NB4 (cell line): ENCODE measurements around the gene SSBP3.

Experiments
- DNase-seq: peaks from one replicate; pipeline ENCODE4 v3.0.0; 2010; ENCODE audit warnings: low read depth
- H3K4me3 ChIP-seq: one replicate; pipeline ENCODE4 v1.5.1; 2011; ENCODE audit warnings: mild to moderate bottlenecking, low read depth, low read length, moderate library complexity
- MYC ChIP-seq: IDR thresholded peaks from 2 replicates; pipeline ENCODE4 v1.6.1; 2011; ENCODE audit warnings: low read depth, low read length
- POLR2A ChIP-seq: IDR thresholded peaks from 2 replicates; pipeline ENCODE4 v1.6.1; 2011; ENCODE audit warnings: mild to moderate bottlenecking; ENCODE audit not compliant: insufficient read length; ENCODE audit errors: extremely low read depth
- TF ChIP-seq, protein P1 (sequence below): IDR thresholded peaks from 2 replicates; pipeline ENCODE4 v1.6.1; 2011; ENCODE audit warnings: low read depth, low read length
- TF ChIP-seq, protein P2 (sequence below): IDR thresholded peaks from one replicate; pipeline ENCODE4 v1.5.1; 2012; ENCODE audit warnings: low read depth, low read length

Gene SSBP3

DNA sequence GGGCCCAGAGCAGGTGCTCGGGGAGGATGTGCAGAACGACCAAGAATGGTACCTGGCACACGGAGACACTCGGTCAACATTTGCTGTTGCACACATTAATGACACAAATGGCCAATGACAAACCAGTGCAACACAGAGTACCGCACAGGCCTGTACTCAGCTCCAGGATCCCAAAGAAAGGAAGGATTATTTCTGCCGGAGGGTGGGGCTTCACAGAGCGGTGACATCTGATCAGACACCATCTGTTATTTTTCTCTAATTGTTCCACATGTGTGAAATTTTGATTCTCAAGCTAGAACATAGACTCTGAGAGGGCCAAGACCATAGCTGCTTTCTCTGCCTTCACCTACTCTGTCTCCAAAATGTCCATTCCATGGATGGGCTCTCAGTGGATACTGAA, 105.8 kb downstream of the SSBP3 start:
- TF ChIP-seq, protein P1, sequence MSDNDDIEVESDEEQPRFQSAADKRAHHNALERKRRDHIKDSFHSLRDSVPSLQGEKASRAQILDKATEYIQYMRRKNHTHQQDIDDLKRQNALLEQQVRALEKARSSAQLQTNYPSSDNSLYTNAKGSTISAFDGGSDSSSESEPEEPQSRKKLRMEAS = no peak
- no peak for DNase-seq

DNA sequence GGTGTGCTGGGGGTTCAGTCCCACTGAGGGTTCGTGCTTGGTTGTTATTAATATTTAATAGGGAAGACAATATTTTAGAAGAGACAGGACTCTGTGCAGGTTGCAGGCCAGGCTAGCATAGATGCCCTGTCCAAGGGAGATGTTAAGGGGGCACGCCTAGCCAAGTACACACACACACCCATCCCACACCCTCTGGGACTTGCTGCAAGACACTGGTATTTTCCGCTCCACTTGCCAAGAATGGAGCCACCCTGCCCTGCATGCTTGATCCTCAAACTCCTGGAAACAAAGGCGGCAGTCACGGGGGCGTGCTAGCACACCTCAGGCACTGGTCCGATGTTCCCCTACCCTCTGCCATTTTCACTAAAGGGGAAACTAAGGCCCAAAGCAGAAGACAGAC, 107.2 kb downstream of the SSBP3 start:
- DNase-seq = no peak
- TF ChIP-seq, protein P2, sequence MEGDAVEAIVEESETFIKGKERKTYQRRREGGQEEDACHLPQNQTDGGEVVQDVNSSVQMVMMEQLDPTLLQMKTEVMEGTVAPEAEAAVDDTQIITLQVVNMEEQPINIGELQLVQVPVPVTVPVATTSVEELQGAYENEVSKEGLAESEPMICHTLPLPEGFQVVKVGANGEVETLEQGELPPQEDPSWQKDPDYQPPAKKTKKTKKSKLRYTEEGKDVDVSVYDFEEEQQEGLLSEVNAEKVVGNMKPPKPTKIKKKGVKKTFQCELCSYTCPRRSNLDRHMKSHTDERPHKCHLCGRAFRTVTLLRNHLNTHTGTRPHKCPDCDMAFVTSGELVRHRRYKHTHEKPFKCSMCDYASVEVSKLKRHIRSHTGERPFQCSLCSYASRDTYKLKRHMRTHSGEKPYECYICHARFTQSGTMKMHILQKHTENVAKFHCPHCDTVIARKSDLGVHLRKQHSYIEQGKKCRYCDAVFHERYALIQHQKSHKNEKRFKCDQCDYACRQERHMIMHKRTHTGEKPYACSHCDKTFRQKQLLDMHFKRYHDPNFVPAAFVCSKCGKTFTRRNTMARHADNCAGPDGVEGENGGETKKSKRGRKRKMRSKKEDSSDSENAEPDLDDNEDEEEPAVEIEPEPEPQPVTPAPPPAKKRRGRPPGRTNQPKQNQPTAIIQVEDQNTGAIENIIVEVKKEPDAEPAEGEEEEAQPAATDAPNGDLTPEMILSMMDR = no peak
- TF ChIP-seq POLR2A (no peak), MYC (no peak)
- TF ChIP-seq, protein P1 = no peak
- H3K4me3 ChIP-seq = no peak overlapping the region

More for the DNA sequence above, 105.8 kb downstream of the SSBP3 start:
- no peak overlapping the region for H3K4me3 ChIP-seq

DNA sequence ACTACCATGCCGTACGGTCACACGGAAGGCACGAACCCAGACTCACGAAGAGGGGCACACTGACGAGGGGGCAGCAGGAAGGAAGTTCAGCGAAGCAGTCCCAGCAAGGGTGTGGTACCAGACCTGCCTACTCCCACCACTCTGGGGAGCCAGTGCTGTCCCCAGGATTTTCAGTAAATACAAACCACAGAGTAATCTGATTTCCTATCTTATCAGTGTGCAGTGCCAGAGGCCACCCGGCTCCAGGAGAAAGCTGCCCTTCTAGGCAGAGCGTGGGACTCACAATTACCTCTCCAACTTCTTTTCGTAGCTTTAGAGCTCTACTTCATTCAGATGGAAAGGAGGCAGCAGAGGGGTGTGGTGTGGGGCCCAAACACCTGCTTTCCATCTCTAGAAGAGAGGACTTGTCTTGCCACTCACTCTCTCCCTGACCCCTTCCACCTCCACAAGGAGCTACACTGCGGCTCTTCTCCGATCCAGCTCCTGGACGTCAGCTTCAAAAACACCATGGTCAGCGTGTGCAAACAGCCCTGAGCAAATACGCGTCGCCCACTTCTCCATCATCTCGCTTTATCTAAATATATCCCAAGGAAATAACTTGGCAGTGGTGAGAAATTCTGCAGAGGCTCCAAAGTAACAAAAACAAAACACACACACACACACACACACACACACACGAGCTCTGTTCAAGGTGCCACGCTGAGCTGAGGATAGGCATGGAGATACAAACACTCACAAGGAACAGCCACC, 107.7 kb downstream of the SSBP3 start:
- DNase-seq = no peak
- no peak overlapping the region for H3K4me3 ChIP-seq
- TF ChIP-seq, protein P2 = no peak
- TF ChIP-seq, protein P1 = no peak
- TF ChIP-seq POLR2A (no peak), MYC (no peak)

DNA sequence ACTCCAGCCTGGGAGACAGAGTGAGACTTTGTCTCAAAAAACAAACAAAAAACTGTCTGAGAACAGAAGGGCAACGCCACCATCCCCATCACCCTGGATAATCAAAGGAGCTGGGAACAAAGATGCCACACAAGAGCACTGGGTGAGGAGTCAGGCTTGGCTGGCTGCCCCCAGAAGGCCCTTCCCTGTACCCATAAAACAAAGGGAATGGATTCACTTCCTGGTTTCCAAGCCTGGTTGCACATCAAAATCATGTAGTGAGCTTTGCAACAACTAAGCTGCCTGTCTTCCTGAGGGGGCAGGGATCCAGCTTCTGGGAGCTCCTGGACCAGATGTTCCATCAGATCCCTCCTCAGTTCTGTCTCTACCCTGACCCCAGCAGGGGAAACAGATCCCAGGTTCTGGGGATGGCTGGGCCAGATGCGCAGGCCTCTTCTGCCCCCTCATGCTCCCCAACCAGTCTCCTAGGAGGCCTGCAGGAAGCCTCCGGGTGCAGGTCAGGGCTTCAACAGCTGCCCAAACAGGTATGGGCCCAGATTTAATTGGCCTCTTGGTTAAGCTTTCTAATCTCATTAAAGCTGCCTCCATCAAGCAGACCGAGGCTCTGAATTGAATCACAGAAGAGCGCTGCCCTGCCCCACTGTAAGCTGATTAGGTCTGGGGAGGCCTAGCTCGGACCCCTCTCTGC, 108.5 kb downstream of the SSBP3 start:
- no peak for DNase-seq
- no peak for TF ChIP-seq MYC
- no peak for TF ChIP-seq POLR2A
- TF ChIP-seq, protein P2 = no peak
- TF ChIP-seq, protein P1 = no peak
- H3K4me3 ChIP-seq = no peak overlapping the region

DNA sequence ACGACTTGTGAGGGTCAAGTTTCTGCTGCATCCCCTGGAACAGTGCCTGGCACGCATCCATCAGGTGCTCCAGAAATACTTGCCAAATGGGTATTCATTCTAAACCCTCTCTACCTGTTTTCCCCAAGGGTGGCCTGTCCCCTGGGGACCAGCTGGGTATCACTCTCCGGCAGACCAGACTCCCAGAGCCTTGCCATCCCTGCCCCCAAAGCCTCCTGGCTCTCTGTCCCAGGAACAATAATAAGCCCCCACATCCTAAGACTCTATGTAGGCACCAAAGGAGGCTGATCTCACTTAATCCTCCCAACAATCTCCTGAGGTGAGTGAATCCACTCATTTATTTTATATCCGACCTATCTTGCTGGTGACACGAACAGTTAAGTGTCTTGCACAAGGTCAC, 109.5 kb downstream of the SSBP3 start:
- TF ChIP-seq, protein P1 = no peak
- TF ChIP-seq MYC (no peak), POLR2A (no peak)
- TF ChIP-seq, protein P2 = no peak
- no peak overlapping the region for H3K4me3 ChIP-seq
- DNase-seq = no peak

DNA sequence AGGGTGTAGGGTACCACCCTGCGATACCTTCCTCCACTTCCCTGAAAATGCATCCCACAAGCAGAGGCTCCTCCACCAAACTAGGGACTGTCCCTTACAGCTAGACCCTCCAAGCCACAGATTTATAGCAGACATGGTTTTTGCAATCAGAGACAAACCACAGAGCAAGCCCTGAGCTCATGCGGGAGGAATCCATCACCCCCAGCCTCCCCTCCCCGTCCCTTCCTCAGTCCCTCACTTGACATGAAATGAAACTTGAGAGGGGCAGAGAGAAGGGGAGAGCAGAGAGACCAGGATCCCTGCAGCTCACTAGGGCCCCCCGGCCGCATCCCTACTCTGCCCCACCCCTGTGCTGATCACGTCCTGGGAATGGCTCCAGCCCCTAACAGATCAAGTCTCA, 111.3 kb downstream of the SSBP3 start:
- no peak for DNase-seq
- no peak overlapping the region for H3K4me3 ChIP-seq
- TF ChIP-seq, protein P2 = no peak
- TF ChIP-seq, protein P1 = no peak
- TF ChIP-seq POLR2A = no peak
- TF ChIP-seq MYC = no peak
